Activated T-helper 1 cell treated with anti-CD3 and anti-CD28 coated beads, Interleukin-12 subunit alpha, Interleukin-12 subunit beta, Interleukin-2, Interleukin-4 antibody, amounts not matched to agents 30 ng/mL and 10 ng/mL and 1 ng/mL, durations not matched to agents 14 hours and 24 hours and 36 hours (primary cell): Measurements from ENCODE around the gene ERN1. TPM values are rescaled to one million over a fixed set of nuclear protein-coding genes. Genes with fewer than 3 reads are reported as not detected.
"Not testable (repeated sequence)": the region's sequence is repeated elsewhere in the genome, so short reads cannot be mapped to it uniquely, and the experiment has no call there.

ENCODE experiments used
- DNase-seq: peaks from one replicate; pipeline ENCODE4 v3.0.0; 2021; ENCODE audit warnings: low spot score
- H3K27ac Mint-ChIP-seq: one replicate; pipeline ENCODE4 v1.8.0; 2021; ENCODE audit warnings: mild to moderate bottlenecking, mixed read lengths
- H3K27me3 Mint-ChIP-seq: one replicate; pipeline ENCODE4 v1.8.0; 2022; ENCODE audit warnings: mild to moderate bottlenecking, moderate library complexity, mixed read lengths; ENCODE audit not compliant: insufficient read depth
- H3K36me3 Mint-ChIP-seq: one replicate; pipeline ENCODE4 v1.8.0; 2021; ENCODE audit warnings: low read depth, mixed read lengths
- H3K4me1 Mint-ChIP-seq: one replicate; pipeline ENCODE4 v1.8.0; 2021; ENCODE audit warnings: low read depth, mixed read lengths
- H3K4me3 Mint-ChIP-seq: one replicate; pipeline ENCODE4 v1.8.0; 2021; ENCODE audit warnings: mild to moderate bottlenecking, moderate library complexity, mixed read lengths
- H3K9me3 Mint-ChIP-seq: one replicate; pipeline ENCODE4 v1.8.0; 2021; ENCODE audit warnings: mixed read lengths
- intact Hi-C: fragments of 100-400 bp; cut with micrococcal nuclease; formaldehyde crosslinking; loops from one replicate; pipeline ENCODE4 v1.15.1; 2024
- total RNA-seq: library from RNA; stranded (reverse); gene quantifications from 2 replicates; pipeline ENCODE4 v1.2.3, GENCODE V29; 2022

The ERN1 gene
- total RNA-seq, 1 donor from 2014 or later, result 90.0 TPM

DNA sequence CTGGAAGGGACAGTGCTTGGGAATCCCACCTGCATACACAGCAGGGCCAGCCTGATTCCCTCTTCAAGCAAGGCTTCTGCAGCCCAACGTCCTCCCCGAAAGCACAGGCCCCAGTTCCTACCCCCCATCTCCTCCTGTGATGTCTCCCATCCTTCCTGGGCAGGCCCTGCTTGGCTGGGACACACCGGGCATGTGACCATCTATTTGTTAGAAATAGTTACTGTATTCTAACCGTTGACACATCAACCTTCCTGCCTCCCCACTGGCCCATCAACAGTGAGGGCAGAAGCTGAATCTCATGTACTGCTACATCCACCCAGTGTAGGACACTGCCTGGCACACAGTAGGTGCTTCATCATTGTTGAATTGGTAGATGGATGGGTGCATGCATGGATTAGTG is 121.1 kb downstream of the ERN1 start:
- H3K4me1 Mint-ChIP-seq, result peaks cover 36% of the 10 kb centered on the region
- H3K4me3 Mint-ChIP-seq, result no peak overlapping the region
- intact Hi-C loops, result no loop called here
- H3K36me3 Mint-ChIP-seq, result peaks cover 19% of the 10 kb centered on the region
- no peak for DNase-seq
- no peaks in the 10 kb centered on the region for H3K9me3 Mint-ChIP-seq
- H3K27me3 Mint-ChIP-seq, result no peaks in the 10 kb centered on the region
- H3K27ac Mint-ChIP-seq, result no peak overlapping the region

DNA sequence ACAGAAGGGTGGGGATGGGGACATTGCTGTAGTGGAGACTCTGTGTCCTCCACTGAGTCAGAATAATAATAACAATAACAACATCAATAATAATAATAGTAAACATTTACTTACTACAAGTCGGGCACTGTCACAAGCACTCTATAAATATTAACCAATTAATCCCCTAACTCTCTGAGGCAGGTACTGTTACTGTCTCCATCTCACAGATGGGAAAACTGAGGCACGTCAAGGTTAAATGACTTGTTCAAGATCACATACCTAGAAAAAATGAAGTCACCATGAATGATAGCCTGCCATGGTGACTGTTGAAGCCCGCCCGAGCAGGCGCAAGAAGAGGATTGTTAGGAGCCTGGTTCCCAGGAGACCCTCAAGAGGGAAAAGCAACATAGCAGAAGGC is 121.6 kb downstream of the ERN1 start:
- no peak for DNase-seq
- H3K27ac Mint-ChIP-seq, result no peak overlapping the region

GRCh38 chr17:64007838-64008282 is 122.1 kb downstream of the ERN1 start:
- no peak overlapping the region for H3K27ac Mint-ChIP-seq
- no peak overlapping the region for H3K4me3 Mint-ChIP-seq
- intact Hi-C loops, result no loop called here
- peaks cover 28% of the 10 kb centered on the region for H3K4me1 Mint-ChIP-seq
- DNase-seq, result no peak
- no peaks in the 10 kb centered on the region for H3K27me3 Mint-ChIP-seq
- no peaks in the 10 kb centered on the region for H3K9me3 Mint-ChIP-seq
- H3K36me3 Mint-ChIP-seq, result peaks cover 19% of the 10 kb centered on the region

More for the DNA sequence above, 121.6 kb downstream of the ERN1 start:
- Mint-ChIP-seq H3K9me3 (no peaks in the 10 kb centered on the region), H3K36me3 (peaks cover 19% of the 10 kb centered on the region), H3K4me1 (peaks cover 31% of the 10 kb centered on the region), H3K27me3 (no peaks in the 10 kb centered on the region), H3K4me3 (no peak overlapping the region)
- intact Hi-C loops, result no loop called here

GRCh38 chr17:64007089-64007837 is 122.7 kb downstream of the ERN1 start:
- H3K9me3 Mint-ChIP-seq, H3K27ac Mint-ChIP-seq, H3K27me3 Mint-ChIP-seq, intact Hi-C loops, H3K4me3 Mint-ChIP-seq, DNase-seq: not testable (repeated sequence)
- Mint-ChIP-seq H3K4me1 (peaks cover 28% of the 10 kb centered on the region), H3K36me3 (peaks cover 19% of the 10 kb centered on the region)

- intact Hi-C loops, result no loop called here
- Mint-ChIP-seq H3K4me1 (peaks cover 28% of the 10 kb centered on the region), H3K27me3 (no peaks in the 10 kb centered on the region), H3K36me3 (peaks cover 15% of the 10 kb centered on the region), H3K9me3 (no peaks in the 10 kb centered on the region), H3K4me3 (no peak overlapping the region), H3K27ac (no peak overlapping the region)
- DNase-seq, result no peak
Measured at GRCh38 chr17:64006361-64007088, 123.4 kb downstream of the ERN1 start.

GRCh38 chr17:64005734-64006167 is 124.2 kb downstream of the ERN1 start:
- Mint-ChIP-seq H3K36me3 (peaks cover 15% of the 10 kb centered on the region), H3K9me3 (no peaks in the 10 kb centered on the region), H3K27me3 (no peaks in the 10 kb centered on the region), H3K27ac (no peak overlapping the region), H3K4me1 (peaks cover 28% of the 10 kb centered on the region), H3K4me3 (no peak overlapping the region)
- no peak for DNase-seq
- intact Hi-C loops, result no loop called here

GRCh38 chr17:64004903-64005733 is 124.8 kb downstream of the ERN1 start:
- Mint-ChIP-seq H3K27ac (no peak overlapping the region), H3K27me3 (peaks cover 2% of the 10 kb centered on the region), H3K36me3 (peaks cover 14% of the 10 kb centered on the region), H3K4me1 (peaks cover 22% of the 10 kb centered on the region), H3K9me3 (no peaks in the 10 kb centered on the region), H3K4me3 (no peak overlapping the region)
- intact Hi-C loops, result no loop called here
- no peak for DNase-seq

DNA sequence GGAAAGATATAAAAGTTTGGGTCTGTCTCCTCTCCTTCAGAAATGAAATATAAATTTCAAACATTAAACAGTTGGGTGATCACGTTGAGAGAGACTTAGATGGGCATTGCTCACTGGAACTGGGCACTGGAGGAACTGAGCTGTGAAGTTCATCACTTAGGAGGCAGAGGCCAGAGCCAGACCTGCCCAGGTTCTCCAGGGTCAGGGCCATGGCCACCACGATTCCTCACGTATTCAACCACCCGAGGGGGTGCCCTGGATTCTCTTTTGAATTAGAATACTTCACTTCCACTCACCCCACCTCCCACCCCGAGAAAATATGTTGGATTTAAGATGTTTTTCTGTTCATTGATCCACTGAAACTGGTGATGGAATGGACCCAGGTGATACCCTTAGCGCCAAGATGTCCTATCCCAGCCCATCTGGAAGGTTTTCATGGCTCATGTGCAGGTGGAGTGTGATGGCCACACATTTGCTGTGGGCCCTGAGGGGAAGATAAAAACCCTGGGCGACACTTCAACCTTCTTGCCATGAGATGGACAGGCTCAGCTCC is 125.7 kb downstream of the ERN1 start:
- no peak for DNase-seq
- intact Hi-C loops, result no loop called here
- no peak overlapping the region for H3K27ac Mint-ChIP-seq

GRCh38 chr17:64003526-64004121 is 126.3 kb downstream of the ERN1 start:
- peaks cover 8% of the 10 kb centered on the region for H3K36me3 Mint-ChIP-seq

More for the DNA sequence above, 125.7 kb downstream of the ERN1 start:
- no peak overlapping the region for H3K4me3 Mint-ChIP-seq
- H3K36me3 Mint-ChIP-seq, result peaks cover 9% of the 10 kb centered on the region
- H3K27me3 Mint-ChIP-seq, result peaks cover 2% of the 10 kb centered on the region
- peaks cover 23% of the 10 kb centered on the region for H3K4me1 Mint-ChIP-seq
- H3K9me3 Mint-ChIP-seq, result no peaks in the 10 kb centered on the region

DNA sequence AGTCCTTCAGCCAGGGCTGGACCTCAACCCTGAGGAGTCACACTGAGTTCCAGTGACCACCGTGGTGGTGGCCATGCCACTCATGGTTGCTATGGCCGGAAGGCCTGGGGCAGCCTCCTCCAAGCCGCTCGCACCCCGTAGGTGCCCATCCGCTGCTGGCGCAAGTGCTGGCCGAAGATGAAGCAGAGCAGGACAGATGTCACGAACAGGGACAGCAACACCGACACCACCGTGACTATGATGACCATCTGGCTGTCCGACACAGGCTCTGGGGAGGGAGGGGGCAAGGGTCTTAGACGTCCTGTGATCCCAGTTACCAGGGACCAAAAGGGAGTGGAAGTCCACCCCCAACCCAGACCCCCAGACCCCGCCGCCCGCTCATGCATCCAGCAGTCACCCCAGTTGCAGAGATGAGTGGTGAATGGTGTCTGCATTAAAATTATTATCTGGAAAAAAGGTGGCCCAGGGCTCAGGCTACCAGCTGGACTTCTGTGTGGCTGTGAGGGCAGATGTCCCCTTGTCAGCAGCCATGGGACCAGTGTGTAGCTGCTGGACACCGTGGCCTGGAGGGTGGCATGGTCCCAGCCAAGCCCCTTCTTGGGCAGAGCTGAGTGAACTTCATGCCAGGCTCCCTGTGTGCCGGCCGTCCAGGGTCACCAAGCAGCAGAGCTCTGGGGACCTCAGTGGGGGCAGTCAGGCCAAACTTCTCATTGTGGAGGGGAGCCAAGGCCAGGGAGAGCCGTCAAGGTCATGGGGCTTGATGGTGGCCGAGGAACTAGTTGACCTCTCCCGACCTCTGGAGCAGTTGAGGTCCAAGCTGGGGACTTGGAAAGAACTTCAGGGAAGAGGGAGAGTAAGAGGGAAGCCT is 127.1 kb downstream of the ERN1 start:
- Mint-ChIP-seq H3K4me1 (peaks cover 20% of the 10 kb centered on the region), H3K36me3 (peaks cover 8% of the 10 kb centered on the region), H3K27ac (no peak overlapping the region), H3K27me3 (peaks cover 2% of the 10 kb centered on the region), H3K9me3 (no peaks in the 10 kb centered on the region), H3K4me3 (no peak overlapping the region)
- no peak for DNase-seq
- intact Hi-C loops, result no loop called here

More at GRCh38 chr17:64003526-64004121, 126.3 kb downstream of the ERN1 start:
- intact Hi-C loops, result no loop called here
- Mint-ChIP-seq H3K27ac (no peak overlapping the region), H3K4me1 (peaks cover 23% of the 10 kb centered on the region), H3K4me3 (no peak overlapping the region), H3K27me3 (peaks cover 2% of the 10 kb centered on the region), H3K9me3 (no peaks in the 10 kb centered on the region)
- DNase-seq, result no peak

GRCh38 chr17:64001763-64002529 is 128.0 kb downstream of the ERN1 start:
- H3K9me3 Mint-ChIP-seq, result no peaks in the 10 kb centered on the region
- intact Hi-C loops, result no loop called here
- H3K27ac Mint-ChIP-seq, result no peak overlapping the region
- H3K36me3 Mint-ChIP-seq, result peaks cover 6% of the 10 kb centered on the region
- no peak for DNase-seq
- H3K4me3 Mint-ChIP-seq, result no peak overlapping the region
- peaks cover 24% of the 10 kb centered on the region for H3K4me1 Mint-ChIP-seq
- H3K27me3 Mint-ChIP-seq, result peaks cover 5% of the 10 kb centered on the region
